ENCODE results near the gene GPR142.

Gene GPR142

GRCh38 chr17:74345433-74346241 lies 21.7 kb upstream of the GPR142 start:
- DNase-seq (ENCODE audit: low read depth): no peak

GRCh38 chr17:74347646-74348045 lies 19.7 kb upstream of the GPR142 start:
- no peak for DNase-seq (ENCODE audit: low read depth)

DNA sequence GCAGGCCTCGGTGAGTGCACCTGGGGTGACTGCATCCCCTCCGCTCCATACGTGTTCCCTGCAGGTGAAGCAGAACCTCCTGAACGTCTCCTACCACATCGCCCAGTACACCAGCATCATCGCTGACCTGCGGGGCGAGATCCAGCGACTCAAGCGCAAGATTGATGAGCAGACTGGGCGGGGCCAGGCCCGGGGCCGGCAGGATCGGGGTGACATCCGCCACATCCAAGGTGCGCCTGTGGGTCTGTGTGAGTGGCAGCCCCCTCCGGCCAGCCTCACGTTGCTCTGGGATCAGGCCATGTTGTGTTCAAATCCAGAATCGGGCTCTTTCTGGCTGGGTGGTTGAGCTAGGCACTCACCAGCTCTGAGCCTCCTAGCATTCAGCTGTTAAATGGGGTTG lies 18.2 kb upstream of the GPR142 start:
- DNase-seq (ENCODE audit: low read depth): no peak

DNA sequence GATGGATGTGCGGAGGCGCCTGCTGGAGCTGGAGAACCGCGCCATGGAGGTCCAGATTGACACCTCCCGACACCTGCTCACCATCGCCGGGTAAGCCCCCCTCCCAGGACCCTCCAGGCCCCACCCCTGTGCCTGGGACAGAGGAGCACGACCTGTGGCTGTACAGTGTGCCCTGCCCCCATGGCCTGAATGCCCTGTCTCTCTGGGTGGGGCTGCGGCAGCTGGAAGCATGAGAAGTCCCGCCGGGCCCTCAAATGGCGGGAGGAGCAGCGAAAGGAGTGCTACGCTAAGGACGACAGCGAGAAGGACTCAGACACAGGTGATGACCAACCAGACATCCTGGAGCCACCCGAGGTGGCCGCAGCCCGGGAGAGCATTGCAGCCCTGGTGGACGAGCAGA lies 16.8 kb upstream of the GPR142 start:
- no peak for DNase-seq (ENCODE audit: low read depth)

DNA sequence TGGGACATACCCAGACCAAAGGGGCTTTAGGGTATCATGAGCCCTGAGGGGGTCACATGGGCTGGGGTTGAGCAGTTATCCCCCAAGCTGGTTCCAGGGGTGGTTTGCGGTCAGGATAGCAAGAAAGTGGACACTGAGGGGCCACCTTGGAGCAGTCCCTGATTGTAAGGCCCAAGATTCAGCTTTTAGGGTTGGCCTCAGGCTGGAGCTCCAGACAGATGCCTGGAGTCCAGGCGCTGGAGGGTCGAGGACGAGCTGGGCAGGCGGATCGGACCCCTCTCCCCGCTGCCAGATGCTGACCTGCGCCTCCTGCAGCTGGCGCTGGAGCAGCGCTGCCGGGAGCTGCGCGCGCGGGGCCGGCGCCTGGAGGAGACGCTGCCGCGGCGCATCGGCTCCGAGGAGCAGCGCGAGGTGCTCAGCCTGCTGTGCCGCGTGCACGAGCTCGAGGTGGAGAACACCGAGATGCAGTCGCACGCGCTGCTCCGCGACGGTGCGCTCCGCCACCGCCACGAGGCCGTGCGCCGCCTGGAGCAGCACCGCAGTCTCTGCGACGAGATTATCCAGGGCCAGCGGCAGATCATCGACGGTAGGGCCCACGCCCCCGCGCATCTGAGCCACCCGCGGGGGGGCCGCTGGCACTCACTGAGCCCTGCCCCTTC lies 15.6 kb upstream of the GPR142 start:
- no peak for DNase-seq (ENCODE audit: low read depth)

DNA sequence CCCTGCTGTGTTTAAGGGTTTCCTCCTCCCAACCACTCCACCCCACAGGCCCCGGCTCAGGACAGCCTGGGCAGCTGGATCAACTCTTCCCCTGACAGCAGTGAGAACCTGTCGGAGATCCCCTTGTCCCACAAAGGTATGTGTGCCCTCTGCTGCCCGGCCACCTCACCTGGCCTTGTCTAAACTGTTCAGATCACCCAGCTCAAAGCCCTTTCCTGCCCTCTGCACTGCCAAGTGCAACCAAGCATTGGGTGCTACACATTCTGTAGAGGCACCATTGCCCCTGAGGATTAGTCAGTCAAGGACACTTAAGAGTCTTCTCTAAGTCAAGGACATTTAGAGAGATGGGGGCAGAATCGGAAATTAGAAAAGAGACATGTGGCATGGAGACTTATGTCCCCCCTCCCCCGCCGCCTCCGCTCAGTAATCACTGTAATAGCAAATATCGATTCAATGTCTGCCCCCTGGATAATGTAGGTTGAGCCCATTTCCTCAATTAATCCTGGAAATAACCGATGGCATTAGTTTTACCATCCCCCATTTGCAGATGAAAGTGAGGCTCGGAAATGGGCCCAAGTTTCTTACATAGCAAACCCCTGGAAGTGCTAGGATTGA lies 13.8 kb upstream of the GPR142 start:
- DNase-seq (ENCODE audit: low read depth): no peak

DNA sequence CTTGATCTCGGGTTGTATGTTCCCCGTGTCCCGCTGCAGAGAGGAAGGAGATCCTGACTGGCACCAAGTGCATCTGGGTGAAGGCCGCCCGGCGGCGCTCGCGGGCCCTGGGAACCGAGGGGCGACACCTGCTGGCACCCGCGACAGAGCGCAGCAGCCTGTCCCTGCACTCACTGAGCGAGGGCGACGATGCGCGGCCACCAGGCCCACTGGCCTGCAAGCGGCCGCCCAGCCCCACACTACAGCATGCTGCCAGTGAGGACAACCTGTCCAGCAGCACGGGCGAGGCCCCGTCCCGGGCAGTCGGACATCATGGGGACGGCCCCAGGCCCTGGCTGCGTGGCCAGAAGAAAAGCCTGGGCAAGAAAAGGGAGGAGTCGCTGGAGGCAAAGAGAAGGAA lies 13.2 kb upstream of the GPR142 start:
- DNase-seq (ENCODE audit: low read depth): no peak

DNA sequence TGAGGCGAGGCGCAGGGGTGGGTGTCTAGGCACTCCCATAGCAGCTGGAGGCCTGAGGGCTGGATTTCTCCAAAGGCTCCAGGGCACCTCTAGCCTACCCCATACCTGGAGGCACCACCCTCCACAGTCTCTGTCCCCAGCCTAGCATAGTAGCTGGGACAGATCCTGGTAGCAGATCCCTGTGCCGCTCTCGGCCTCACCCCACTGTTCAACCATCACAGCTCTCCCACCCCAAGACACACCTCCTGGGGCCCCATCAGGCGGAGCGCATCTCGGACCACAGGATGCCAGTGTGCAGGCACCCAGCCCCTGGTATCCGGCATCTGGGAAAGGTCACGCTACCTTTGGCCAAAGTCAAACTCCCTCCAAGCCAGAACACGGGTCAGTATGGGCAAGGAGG lies 12.7 kb upstream of the GPR142 start:
- no peak for DNase-seq (ENCODE audit: low read depth)

DNA sequence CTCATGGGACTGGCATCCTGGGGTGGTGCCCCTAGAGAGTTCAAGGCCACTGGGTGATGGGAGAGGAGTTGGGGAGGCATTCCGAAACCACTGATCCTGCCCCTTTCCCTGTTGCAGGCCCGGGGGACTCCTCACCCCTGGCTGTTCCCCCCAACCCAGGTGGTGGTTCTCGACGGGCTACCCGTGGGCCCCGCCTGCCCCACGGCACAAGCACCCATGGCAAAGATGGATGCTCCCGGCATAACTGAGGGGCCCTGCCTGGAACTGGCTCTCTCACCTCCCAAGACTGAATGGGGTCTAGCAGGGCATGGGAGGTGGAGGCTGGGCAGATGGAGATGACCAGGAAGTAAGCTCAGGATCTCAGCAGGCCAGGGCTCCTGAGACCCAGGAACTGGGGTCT lies 12.2 kb upstream of the GPR142 start:
- DNase-seq (ENCODE audit: low read depth): no peak

DNA sequence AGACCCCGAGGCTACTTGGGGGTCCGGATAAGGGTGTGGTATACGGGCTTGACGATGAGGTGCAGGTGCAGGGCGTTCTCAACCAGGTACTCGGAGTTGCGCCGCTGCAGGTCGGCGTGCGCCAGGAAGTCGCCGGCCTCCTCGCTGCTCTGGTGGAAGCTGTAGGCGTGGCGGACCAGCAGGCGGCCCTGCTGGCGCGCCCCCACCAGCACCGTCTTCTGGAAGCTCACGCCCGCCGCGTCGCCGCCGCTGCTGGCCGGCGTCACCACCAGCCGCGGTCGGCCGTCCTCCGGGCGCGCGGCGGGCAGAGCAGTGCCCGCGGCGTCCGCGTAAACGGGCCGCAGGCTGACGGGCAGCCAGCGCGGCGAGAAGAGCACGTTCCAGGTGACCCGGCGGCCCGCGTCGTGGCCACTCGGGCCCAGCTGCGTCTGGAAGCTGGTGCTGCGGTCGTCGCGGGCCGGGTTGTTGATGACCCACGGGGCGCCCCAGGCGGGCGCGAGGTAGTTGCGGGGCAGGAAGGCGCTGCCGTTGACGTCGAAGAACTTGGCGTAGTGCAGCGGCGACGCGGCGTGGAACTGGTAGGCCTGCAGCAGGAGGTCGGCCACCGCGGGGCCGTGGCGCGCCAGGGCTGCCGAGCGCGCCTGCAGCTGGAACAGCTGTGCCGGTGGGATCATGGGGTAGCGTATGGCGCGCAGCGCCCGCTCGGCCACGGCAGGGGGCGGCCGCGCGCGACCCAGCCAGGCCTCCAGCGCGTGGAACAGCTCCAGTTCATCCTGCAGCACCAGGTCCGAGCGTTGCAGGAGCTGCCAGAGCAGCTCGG lies 10.4 kb upstream of the GPR142 start:
- no peak for DNase-seq (ENCODE audit: low read depth)

GRCh38 chr17:74357466-74357809 lies 9.9 kb upstream of the GPR142 start:
- DNase-seq (ENCODE audit: low read depth): no peak

GRCh38 chr17:74358697-74359096 lies 8.6 kb upstream of the GPR142 start:
- no peak for DNase-seq (ENCODE audit: low read depth)

DNA sequence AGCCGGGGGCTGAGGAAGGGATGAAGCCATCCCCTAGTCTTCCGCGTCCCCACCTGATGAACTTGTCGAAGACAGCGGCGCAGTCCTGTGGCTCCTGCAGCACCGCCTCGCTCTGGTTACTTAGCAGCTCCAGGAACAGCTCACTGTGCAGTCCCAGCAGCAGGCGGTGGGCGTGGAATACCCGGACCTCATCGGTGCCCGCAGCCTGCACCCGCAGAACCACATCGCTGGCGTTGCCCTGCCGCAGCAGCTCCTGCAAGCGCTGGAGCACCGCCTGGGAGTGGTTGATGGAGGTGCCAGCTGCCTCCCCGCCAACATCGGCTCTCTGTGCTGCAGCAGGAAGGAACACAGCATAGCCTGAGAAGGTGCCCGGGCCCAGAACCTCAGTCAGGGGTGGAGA lies 7.4 kb upstream of the GPR142 start:
- no peak for DNase-seq (ENCODE audit: low read depth)

GRCh38 chr17:74360899-74361229 lies 6.4 kb upstream of the GPR142 start:
- no peak for DNase-seq (ENCODE audit: low read depth)

DNA sequence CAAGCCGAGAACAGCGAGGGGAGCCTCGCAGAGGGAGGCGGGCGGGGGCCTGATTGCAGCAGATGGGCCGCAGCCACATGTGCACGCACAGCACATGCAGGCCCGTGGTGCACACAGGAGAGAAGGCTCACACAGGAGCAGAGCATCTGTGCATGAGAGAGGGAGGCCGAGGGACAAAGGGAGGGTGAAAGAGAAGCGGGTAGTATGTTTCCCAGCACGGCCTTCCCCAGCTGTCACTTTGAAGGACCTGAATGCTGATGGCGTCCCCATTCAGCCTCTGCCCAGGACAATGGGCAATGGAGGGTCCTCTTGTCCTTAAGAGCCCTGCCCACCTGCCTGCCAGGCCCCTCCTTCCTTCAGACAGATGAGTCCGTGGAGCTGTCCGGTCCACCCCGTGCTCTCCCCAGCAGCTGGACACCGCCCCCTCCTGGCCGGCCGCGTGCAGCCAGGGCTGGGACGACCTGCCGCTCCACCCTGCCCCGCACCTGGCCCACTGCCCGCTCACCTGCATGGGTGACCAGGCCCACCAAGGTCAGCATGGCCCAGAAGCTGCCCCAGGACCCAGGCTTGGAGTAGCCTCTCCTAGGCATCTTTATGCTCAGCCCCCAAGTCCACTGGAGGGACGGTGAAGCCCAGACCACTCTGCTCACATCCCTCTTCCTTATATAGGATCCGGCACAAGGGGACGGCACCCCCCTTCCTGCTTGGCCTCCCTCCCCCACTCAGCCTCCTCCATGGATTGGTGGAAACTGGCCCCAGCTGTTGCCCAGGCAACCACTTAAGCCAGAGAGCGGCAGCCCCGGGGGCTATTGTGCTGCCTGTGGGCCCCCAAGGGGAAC lies 5.9 kb upstream of the GPR142 start, which contains the start of gene BTBD17:
Gene BTBD17, minus strand, starts transcription at position 639 of the 839 bp plus-strand sequence. Its CDS starts 49 bp downstream, at position 590.
- DNase-seq (ENCODE audit: low read depth): no peak

DNA sequence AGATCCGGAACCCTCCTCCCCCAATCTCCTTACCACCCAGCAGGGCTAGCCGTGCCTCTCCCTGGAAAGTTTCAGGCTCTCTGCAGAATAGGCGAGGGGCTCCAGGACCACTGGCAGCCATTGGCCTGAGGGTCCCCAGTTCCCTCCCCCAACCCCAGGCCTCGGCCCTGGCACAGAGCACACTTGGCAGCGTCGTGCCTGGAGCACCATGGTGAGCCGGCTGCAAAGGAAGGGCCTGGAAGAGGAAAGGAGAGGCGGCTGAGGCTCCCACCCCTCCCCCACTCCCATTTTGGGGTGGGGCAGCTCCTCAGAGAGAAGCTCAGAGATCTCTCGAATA lies 5.3 kb upstream of the GPR142 start:
- DNase-seq (ENCODE audit: low read depth): no peak

DNA sequence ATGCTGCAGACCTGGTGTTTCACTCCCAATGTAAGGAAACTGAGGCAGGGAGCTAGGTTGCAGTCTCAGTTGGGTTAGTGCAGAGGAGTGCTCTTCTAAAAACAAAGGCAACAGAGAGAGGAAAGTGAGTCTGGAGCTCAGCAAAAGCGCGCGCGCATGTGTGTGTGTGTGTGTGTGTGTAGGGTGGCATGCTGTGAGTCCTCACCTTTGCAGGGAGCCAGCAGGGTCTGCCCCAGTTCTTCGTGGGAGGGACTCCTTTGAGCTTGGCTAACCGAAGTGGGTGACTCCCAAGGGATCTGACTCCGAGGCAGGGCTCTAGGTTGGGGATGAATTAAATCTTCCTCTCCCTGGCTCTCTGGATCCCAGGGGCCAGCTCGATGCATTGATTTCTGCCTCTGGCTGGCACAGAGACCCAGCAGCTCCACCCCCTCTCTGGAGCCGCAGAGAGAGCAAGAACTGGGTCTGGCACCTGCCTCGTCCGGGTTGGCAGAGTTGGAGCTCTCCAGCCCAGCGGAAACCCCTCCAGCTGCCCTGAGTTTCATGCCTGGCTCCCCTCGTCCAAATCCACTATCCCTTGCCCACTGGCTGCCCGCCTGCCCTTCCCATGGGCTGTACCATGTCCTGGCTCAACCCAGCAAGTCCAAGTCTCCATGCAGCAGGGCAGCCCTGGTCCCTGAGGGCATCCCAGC lies 4.4 kb upstream of the GPR142 start:
- no peak for DNase-seq (ENCODE audit: low read depth)

DNA sequence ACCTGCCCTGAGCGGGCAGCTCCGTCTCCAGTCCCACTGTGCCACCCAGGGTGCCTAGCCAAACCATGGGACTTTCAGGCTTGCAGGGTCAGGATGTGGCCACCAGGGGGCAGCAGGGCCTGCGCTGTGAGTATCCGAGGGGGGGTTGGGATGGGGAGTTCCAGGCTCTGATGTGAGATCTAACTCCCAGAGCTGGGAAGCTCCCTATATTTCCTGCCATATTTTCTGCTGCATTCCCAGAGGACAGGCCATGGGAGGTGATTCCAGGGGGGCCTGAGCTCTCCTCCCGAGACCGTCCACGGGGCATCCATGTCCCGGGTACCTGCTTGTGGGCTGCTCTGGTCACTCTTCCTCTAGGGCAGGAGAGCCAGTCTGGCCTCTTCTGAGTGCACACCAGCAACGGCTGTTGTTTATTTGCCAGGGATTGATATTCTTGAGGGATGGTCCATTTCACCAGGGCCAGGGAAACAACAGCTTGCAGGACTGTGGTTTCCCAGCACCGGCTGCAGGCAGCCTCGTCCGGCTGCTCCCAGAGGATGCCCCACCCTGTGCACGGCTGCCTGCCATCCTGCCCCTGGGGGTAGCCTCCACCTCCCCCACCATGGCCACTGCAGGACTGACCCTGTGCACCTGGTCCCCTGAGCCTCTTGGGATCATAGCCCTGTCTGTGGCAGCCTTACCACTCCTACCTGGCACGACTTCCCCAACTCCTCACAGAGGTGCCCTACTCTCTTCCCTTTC lies 1.2 kb downstream of the GPR142 start:
- peak; percentile 22 for DNase-seq (ENCODE audit: low read depth)

GRCh38 chr17:74369221-74369620 lies 1.9 kb downstream of the GPR142 start:
- no peak for DNase-seq (ENCODE audit: low read depth)

GRCh38 chr17:74369665-74370490 lies 2.6 kb downstream of the GPR142 start:
- DNase-seq (ENCODE audit: low read depth): no peak

Data from stromal cell of bone marrow (primary cell).